ENCODE results near the gene HBA2. TPM values are rescaled to one million over a fixed set of nuclear protein-coding genes. Genes with fewer than 3 reads are reported as not detected.
"Not testable (repeated sequence)": the region's sequence is repeated elsewhere in the genome, so short reads cannot be mapped to it uniquely, and the experiment has no call there.

HBA2 gene
- total RNA-seq, 2 donors from 2014 or later, result 3.5 to 64.9 TPM

GRCh38 chr16:175011-175949 lies 2.6 kb downstream of the HBA2 start:
- Histone ChIP-seq H3K27me3 (peaks cover 55% of the 10 kb centered on the region), H3K27ac (no peak overlapping the region), H3K9me3 (no peaks in the 10 kb centered on the region), H3K4me3 (no peak overlapping the region), H3K4me1 (no peaks in the 10 kb centered on the region), H3K9ac (ENCODE audit: low read depth in 2 of 2, low read length in 2 of 2) (no peak overlapping the region), H3K36me3 (no peaks in the 10 kb centered on the region)
- intact Hi-C loops (cut with DNase I), result no loop called here
- DNase-seq, result no peak
- no peak for TF ChIP-seq CTCF (IDR thresholded peaks at IDR 0.05)

- H3K27ac ChIP-seq; DNase-seq; intact Hi-C loops (cut with DNase I); H3K36me3 ChIP-seq; H3K9me3 ChIP-seq; H3K4me1 ChIP-seq; H3K9ac ChIP-seq (ENCODE audit: low read depth in 2 of 2, low read length in 2 of 2); H3K4me3 ChIP-seq: not testable (repeated sequence)
- peaks cover 62% of the 10 kb centered on the region for H3K27me3 ChIP-seq
Observed at GRCh38 chr16:176006-176405, 3.3 kb downstream of the HBA2 start.

GRCh38 chr16:176477-177382 lies 4.1 kb downstream of the HBA2 start, which contains the start of gene HBA1:
Gene HBA1, plus strand, starts transcription at chr16:176680. Its CDS starts 37 bp downstream, at chr16:176717.
- H3K4me1 ChIP-seq, result peaks cover 11% of the 10 kb centered on the region
- H3K27me3 ChIP-seq, result peaks cover 59% of the 10 kb centered on the region
- H3K36me3 ChIP-seq; H3K9ac ChIP-seq (ENCODE audit: low read depth in 2 of 2, low read length in 2 of 2); intact Hi-C loops (cut with DNase I); H3K27ac ChIP-seq; H3K4me3 ChIP-seq; H3K9me3 ChIP-seq; DNase-seq: not testable (repeated sequence)

- intact Hi-C loops (cut with DNase I), result no loop called here
- H3K36me3 ChIP-seq, result no peaks in the 10 kb centered on the region
- H3K9me3 ChIP-seq, result no peaks in the 10 kb centered on the region
- no peak overlapping the region for H3K9ac ChIP-seq (ENCODE audit: low read depth in 2 of 2, low read length in 2 of 2)
- no peak for DNase-seq
- no peak for TF ChIP-seq CTCF (IDR thresholded peaks at IDR 0.05)
- no peak overlapping the region for H3K4me3 ChIP-seq
- no peak overlapping the region for H3K27ac ChIP-seq
- peaks cover 59% of the 10 kb centered on the region for H3K27me3 ChIP-seq
- H3K4me1 ChIP-seq, result peaks cover 11% of the 10 kb centered on the region
Observed at GRCh38 chr16:177394-177822, 4.7 kb downstream of the HBA2 start.

GRCh38 chr16:177981-178667 lies 5.4 kb downstream of the HBA2 start:
- Histone ChIP-seq H3K9ac (ENCODE audit: low read depth in 2 of 2, low read length in 2 of 2) (no peak overlapping the region), H3K36me3 (no peaks in the 10 kb centered on the region), H3K27me3 (peaks cover 59% of the 10 kb centered on the region), H3K4me3 (no peak overlapping the region), H3K9me3 (no peaks in the 10 kb centered on the region), H3K4me1 (peaks cover 11% of the 10 kb centered on the region), H3K27ac (no peak overlapping the region)
- no peak for DNase-seq
- intact Hi-C loops (cut with DNase I), result no loop called here
- no peak for TF ChIP-seq CTCF (IDR thresholded peaks at IDR 0.05)

- intact Hi-C loops (cut with DNase I), result no loop called here
- DNase-seq, result no peak
- Histone ChIP-seq H3K4me1 (peaks cover 11% of the 10 kb centered on the region), H3K4me3 (no peak overlapping the region), H3K27ac (no peak overlapping the region), H3K36me3 (no peaks in the 10 kb centered on the region), H3K27me3 (peaks cover 56% of the 10 kb centered on the region), H3K9me3 (no peaks in the 10 kb centered on the region), H3K9ac (ENCODE audit: low read depth in 2 of 2, low read length in 2 of 2) (no peak overlapping the region)
- TF ChIP-seq CTCF (IDR thresholded peaks at IDR 0.05), result no peak
Observed at GRCh38 chr16:178668-179015, 6.0 kb downstream of the HBA2 start.

Data from colonic mucosa (tissue), 4 donors.